ENCODE measurements around the gene ANKEF1. TPM values are rescaled to one million over a fixed set of nuclear protein-coding genes. Genes with fewer than 3 reads are reported as not detected.

Gene ANKEF1
- polyA plus RNA-seq, 1 donor (not counting 4 experiments of a cell fraction or from before 2014, with no cell fraction given): 12.4 TPM

GRCh38 chr20:9985773-9986172 is 49.0 kb upstream of the ANKEF1 start:
- H3K9me3 ChIP-seq (ENCODE audit: control insufficient read depth, low read depth, low read length): no peaks in the 10 kb centered on the region
- no peaks in the 10 kb centered on the region for H3K9me1 ChIP-seq (ENCODE audit: control insufficient read depth, extremely low read depth, insufficient read depth, low read length)
- FAIRE-seq (no peak), DNase-seq (ENCODE audit: low read depth, low spot score) (no peak)
- no peaks in the 10 kb centered on the region for H3K79me2 ChIP-seq (ENCODE audit: control insufficient read depth, insufficient read depth, low read length)
- H3K4me1 ChIP-seq (ENCODE audit: control insufficient read depth, extremely low read depth, insufficient read depth, low read length): no peaks in the 10 kb centered on the region
- H3K4me2 ChIP-seq (ENCODE audit: control insufficient read depth, extremely low read depth, insufficient read depth, low read depth, low read length): no peak overlapping the region
- no peak overlapping the region for H3K27ac ChIP-seq (ENCODE audit: control insufficient read depth, insufficient read depth, low read length)
- dilution Hi-C loops (cut with MboI; ENCODE audit: extremely low pct_ligation_motif_present, low sequenced_read_pairs): loop anchor here (25.0 kb wide), 1 partner anchor 102 kb away; no protein-coding TSS in a partner anchor
- H4K20me1 ChIP-seq (ENCODE audit: control insufficient read depth, extremely low read depth, insufficient read depth, low read length): no peaks in the 10 kb centered on the region
- H2AFZ ChIP-seq (ENCODE audit: control insufficient read depth, low read length): no peak overlapping the region
- H3K9ac ChIP-seq (ENCODE audit: control insufficient read depth, extremely low read depth, insufficient read depth, low read length): no peak overlapping the region
- no peak overlapping the region for H3K4me3 ChIP-seq (ENCODE audit: control insufficient read depth in 2 of 3, extremely low read depth in 1 of 3, insufficient read depth in 2 of 3, low read depth in 1 of 3, low read length in 3 of 3)
- no peaks in the 10 kb centered on the region for H3K27me3 ChIP-seq (ENCODE audit: control insufficient read depth, extremely low read depth, insufficient read depth, low read length)
- no peaks in the 10 kb centered on the region for H3K36me3 ChIP-seq (ENCODE audit: control insufficient read depth in 2 of 2, extremely low read depth in 1 of 2, insufficient read depth in 2 of 2, low read length in 2 of 2)
- no peak for TF ChIP-seq CTCF (optimal IDR thresholded peaks at IDR 0.05 in 1 of 3, IDR thresholded peaks at IDR 0.05 in 1 of 3, conservative IDR thresholded peaks at IDR 0.05 in 1 of 3; ENCODE audit: extremely low read depth in 1 of 3, insufficient read depth in 2 of 3, low read length in 3 of 3)
- TF ChIP-seq EZH2 (IDR thresholded peaks at IDR 0.05; ENCODE audit: low read length): no peak

GRCh38 chr20:9989066-9989724 is 45.6 kb upstream of the ANKEF1 start:
- H3K4me3 ChIP-seq (ENCODE audit: control insufficient read depth in 2 of 3, extremely low read depth in 1 of 3, insufficient read depth in 2 of 3, low read depth in 1 of 3, low read length in 3 of 3): no peak overlapping the region
- H2AFZ ChIP-seq (ENCODE audit: control insufficient read depth, low read length): no peak overlapping the region
- no peaks in the 10 kb centered on the region for H3K4me1 ChIP-seq (ENCODE audit: control insufficient read depth, extremely low read depth, insufficient read depth, low read length)
- TF ChIP-seq CTCF (optimal IDR thresholded peaks at IDR 0.05 in 1 of 3, IDR thresholded peaks at IDR 0.05 in 1 of 3, conservative IDR thresholded peaks at IDR 0.05 in 1 of 3; ENCODE audit: extremely low read depth in 1 of 3, insufficient read depth in 2 of 3, low read length in 3 of 3): no peak
- TF ChIP-seq EZH2 (IDR thresholded peaks at IDR 0.05; ENCODE audit: low read length): no peak
- FAIRE-seq (no peak), DNase-seq (ENCODE audit: low read depth, low spot score) (no peak)
- no peaks in the 10 kb centered on the region for H3K9me3 ChIP-seq (ENCODE audit: control insufficient read depth, low read depth, low read length)
- no peak overlapping the region for H3K9ac ChIP-seq (ENCODE audit: control insufficient read depth, extremely low read depth, insufficient read depth, low read length)
- H3K4me2 ChIP-seq (ENCODE audit: control insufficient read depth, extremely low read depth, insufficient read depth, low read depth, low read length): no peak overlapping the region
- H3K27ac ChIP-seq (ENCODE audit: control insufficient read depth, insufficient read depth, low read length): no peak overlapping the region
- H3K36me3 ChIP-seq (ENCODE audit: control insufficient read depth in 2 of 2, extremely low read depth in 1 of 2, insufficient read depth in 2 of 2, low read length in 2 of 2): no peaks in the 10 kb centered on the region
- no peaks in the 10 kb centered on the region for H3K9me1 ChIP-seq (ENCODE audit: control insufficient read depth, extremely low read depth, insufficient read depth, low read length)
- no peaks in the 10 kb centered on the region for H3K79me2 ChIP-seq (ENCODE audit: control insufficient read depth, insufficient read depth, low read length)
- no peaks in the 10 kb centered on the region for H4K20me1 ChIP-seq (ENCODE audit: control insufficient read depth, extremely low read depth, insufficient read depth, low read length)
- no peaks in the 10 kb centered on the region for H3K27me3 ChIP-seq (ENCODE audit: control insufficient read depth, extremely low read depth, insufficient read depth, low read length)
- dilution Hi-C loops (cut with MboI; ENCODE audit: extremely low pct_ligation_motif_present, low sequenced_read_pairs): loop anchor here (25.0 kb wide), 1 partner anchor 98 kb away; no protein-coding TSS in a partner anchor

Measured in keratinocyte (primary cell).